Frontal cortex (tissue), 4 donors: ENCODE measurements around the gene GPHN. TPM values are rescaled to one million over a fixed set of nuclear protein-coding genes. Genes with fewer than 3 reads are reported as not detected.
"Not testable (repeated sequence)": the region's sequence is repeated elsewhere in the genome, so short reads cannot be mapped to it uniquely, and the experiment has no call there.

ENCODE experiments used
- DNase-seq, 2 donors: peaks; one replicate each; pipeline ENCODE4 v3.0.0; 2012; ENCODE audit warnings: low spot score in 2 of 2
- FAIRE-seq: peaks from 2 replicates; lab custom pipeline; 2012; peaks lifted over from hg19 to GRCh38; lab: Jason Lieb, UNC
- total RNA-seq: library from RNA; depleted of rRNA; stranded (reverse); fragments of >200 nt; gene quantifications from one replicate; pipeline ENCODE4 v1.2.3, GENCODE V29; 2014
- donor health status: control.
- donor health status: control.
- donor health status: control.

Gene GPHN
- total RNA-seq, 1 donor from 2014 or later = 102 TPM

GRCh38 chr14:66649498-66649897 lies 141.6 kb downstream of the GPHN start:
- DNase-seq = no peak
- no peak for FAIRE-seq

GRCh38 chr14:66650491-66650911 lies 142.6 kb downstream of the GPHN start:
- DNase-seq (no peak), FAIRE-seq (no peak)

DNA sequence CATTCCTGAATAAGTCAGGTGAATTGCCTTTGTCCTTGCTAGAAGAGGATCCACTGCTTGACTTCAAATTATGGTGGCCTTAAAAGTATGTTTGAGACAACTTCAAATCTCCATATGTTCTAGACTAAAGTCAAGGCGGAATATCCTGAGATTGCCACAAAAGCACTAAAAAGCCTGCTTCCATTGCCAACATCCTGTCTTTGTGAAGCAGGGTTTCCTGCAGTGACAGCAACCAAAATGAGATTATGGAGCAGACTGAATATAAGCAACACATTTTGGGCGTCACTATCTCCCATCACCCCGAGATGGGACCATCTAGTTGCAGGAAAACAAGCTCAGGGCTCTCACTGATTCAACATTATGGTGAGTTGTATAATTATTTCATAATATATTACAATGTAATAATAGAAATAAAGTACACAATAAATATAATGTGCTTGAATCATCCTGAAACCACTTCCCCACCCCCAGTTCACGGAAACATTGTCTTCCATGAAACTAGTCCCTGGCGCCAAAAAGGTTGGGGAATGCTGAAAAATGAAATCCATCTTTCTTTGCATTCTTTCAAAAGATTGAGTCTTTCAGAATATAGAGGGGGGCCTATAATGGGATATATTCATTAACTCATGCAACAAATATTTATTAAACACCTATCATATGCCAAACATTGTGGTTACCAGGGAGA lies 143.7 kb downstream of the GPHN start:
- no peak for FAIRE-seq

DNA sequence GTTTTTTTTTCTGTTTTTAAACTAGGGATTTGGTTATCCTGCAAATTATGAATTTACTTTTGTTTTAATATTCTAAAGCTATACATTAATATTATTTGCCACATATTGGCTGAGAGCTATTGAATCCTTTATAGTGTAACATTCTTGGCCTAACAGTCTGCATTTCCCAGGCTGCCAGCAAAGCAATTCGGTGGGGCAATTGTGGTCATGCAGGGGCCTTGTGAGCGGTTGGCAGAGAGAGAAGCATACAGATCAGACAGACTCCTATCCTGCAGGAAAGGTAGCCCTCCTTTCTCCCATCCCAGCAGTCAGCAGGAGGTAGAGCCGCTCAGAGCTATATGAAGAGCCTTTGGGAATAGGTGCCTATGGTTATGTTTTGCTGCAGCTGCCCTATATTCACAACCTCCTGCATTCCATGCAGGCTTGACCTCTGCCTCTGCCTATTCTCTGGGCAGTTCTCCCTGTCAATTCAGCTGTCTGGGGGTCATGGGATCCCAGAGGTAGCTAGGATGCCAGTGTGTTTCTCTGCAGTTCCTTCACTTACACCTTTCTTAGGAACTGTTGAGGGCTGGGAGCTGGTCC lies 144.7 kb downstream of the GPHN start:
- no peak for FAIRE-seq
- DNase-seq = no peak

More for the DNA sequence above, 143.7 kb downstream of the GPHN start:
- DNase-seq = no peak

- DNase-seq (no peak), FAIRE-seq (no peak)
Measured at GRCh38 chr14:66657780-66658179, 149.8 kb downstream of the GPHN start.

- no peak for FAIRE-seq
- no peak for DNase-seq
Measured at GRCh38 chr14:66662374-66662773, 154.4 kb downstream of the GPHN start.

GRCh38 chr14:66677780-66678179 lies 169.8 kb downstream of the GPHN start:
- DNase-seq (no peak), FAIRE-seq (no peak)

- DNase-seq (no peak), FAIRE-seq (no peak)
Measured at GRCh38 chr14:66680216-66680615, 172.3 kb downstream of the GPHN start.

GRCh38 chr14:66696326-66696725 lies 188.4 kb downstream of the GPHN start:
- FAIRE-seq (no peak), DNase-seq (no peak)

- DNase-seq (no peak), FAIRE-seq (no peak)
Measured at GRCh38 chr14:66698503-66698902, 190.6 kb downstream of the GPHN start.

DNA sequence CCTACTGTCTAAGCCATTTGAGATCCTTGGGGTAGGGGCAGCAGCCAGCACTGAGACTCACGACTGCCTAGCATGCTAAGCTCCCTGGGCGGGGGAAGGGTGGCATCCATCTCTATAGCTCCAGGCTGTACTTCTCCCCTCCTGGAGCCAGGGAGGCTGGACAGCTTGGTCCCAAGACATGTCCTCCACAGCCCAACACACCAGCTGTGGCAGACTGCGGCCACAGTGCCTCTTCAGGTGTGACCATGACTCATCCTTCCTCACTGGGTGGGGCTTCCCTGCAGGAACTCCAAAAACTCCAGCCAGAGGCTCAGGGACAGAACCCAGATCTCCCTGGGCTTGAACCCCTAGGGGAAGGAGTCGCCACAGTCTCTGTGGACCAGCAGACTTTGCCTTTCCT lies 193.9 kb downstream of the GPHN start:
- no peak for FAIRE-seq

GRCh38 chr14:66708267-66708666 lies 200.3 kb downstream of the GPHN start:
- DNase-seq (no peak), FAIRE-seq (no peak)

More for the DNA sequence above, 193.9 kb downstream of the GPHN start:
- DNase-seq = no peak

GRCh38 chr14:66709291-66709690 lies 201.3 kb downstream of the GPHN start:
- DNase-seq (peak in 1 of 2 donors; percentile 8), FAIRE-seq (no peak)

- not testable (repeated sequence) for DNase-seq, FAIRE-seq
Measured at GRCh38 chr14:66714291-66714690, 206.3 kb downstream of the GPHN start.

- not testable (repeated sequence) for DNase-seq, FAIRE-seq
Measured at GRCh38 chr14:66715313-66715712, 207.4 kb downstream of the GPHN start.

DNA sequence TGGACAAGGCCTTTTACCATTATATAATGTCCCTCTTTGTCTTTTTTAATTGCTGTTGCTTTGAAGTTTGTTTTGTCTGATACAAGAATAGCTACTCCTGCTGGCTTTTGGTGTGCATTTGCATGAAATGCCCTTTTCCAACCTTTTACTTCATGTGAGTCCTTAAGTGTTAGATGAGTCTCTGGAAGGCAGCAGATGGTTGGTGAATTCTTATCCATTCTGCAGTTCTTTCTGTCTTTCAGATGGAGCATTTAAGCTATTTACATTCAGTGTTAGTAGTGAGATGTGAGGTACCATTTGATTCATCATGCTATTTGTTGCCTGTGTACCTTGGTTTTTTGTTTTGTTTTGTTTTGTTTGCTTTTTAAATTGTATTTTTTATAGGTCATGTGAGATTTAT lies 208.3 kb downstream of the GPHN start:
- DNase-seq (no peak), FAIRE-seq (no peak)

DNA sequence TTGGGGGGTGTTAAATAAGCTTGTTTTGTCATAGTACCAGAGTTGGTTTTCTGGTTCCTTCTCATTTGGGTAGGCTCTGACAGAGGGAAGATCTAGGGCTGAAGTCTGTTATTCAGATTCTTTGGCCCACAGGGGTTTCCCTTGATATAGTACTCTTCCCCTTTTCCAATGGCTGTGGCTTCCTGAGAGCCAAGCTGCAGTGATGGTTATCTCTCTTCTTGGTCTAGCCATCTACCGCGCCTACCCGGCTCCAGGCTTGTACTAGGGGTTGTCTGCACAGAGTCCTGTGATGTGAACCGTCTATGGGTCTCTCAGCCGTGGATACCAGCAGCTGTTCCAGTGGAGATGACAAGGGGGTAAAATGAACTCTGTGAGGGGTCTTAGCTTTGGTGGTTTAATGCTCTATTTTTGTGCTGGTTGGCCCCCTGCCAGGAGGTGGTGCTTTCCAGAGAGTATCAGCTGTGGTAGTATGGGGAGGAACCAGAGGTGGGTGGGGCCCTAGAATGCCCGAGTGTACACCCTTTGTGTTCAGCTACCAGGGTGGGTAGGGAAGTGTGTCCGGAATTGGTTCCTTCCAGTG lies 209.7 kb downstream of the GPHN start:
- no peak for FAIRE-seq
- no peak for DNase-seq

- DNase-seq = no peak
- no peak for FAIRE-seq
Measured at GRCh38 chr14:66724996-66725395, 217.0 kb downstream of the GPHN start.

GRCh38 chr14:66731298-66731697 lies 223.4 kb downstream of the GPHN start:
- DNase-seq, FAIRE-seq: not testable (repeated sequence)

DNA sequence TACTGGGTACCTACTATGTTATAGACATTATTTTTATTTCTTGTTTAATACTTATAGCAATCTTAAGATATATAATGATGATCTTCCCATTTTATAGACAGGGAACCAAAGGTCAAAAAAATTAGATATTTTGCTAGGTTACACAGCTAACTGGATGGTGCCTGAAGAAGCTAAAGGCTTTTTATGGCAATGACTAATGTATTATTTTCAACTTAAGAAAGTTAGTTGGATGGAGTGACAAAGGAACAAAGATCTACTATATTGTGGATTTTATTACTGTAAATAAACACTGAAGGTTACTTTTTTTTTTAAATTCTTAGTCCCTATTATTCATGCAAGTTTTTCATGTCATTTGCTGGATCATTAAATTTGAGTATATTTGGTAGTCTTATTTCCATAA lies 227.9 kb downstream of the GPHN start:
- no peak for DNase-seq
- FAIRE-seq = no peak

- FAIRE-seq (no peak), DNase-seq (no peak)
Measured at GRCh38 chr14:66739826-66740225, 231.9 kb downstream of the GPHN start.
